Left lung (tissue), 10 donors: ENCODE measurements around the gene LINGO3. TPM values are rescaled to one million over a fixed set of nuclear protein-coding genes. Genes with fewer than 3 reads are reported as not detected.
A peak's percentile ranks its signal among the peaks of the same experiment; 100 is the strongest.

Experiments
- ATAC-seq: fragments of 200-7000 bp; cut with Tn5 transposase; one replicate; pipeline ENCODE4 v1.9.1; 2020; ENCODE audit warnings: moderate library complexity
- DNase-seq, 4 donors: peaks; one replicate each; pipeline ENCODE4 v3.0.0-alpha.2; 2013 to 2020
- H3K27ac ChIP-seq, 2 donors: fragments of 200-600 bp; sonication (generic) in 1 of 2; one replicate each; pipeline versions ENCODE4 v1.5.0 to v1.8.0; 2020 to 2021
- H3K27me3 ChIP-seq, 2 donors: fragments of 200-600 bp; sonication (generic) in 1 of 2; one replicate each; pipeline versions ENCODE4 v1.5.0 to v1.8.0; 2020 to 2021
- H3K36me3 ChIP-seq, 2 donors: fragments of 200-600 bp; sonication (generic) in 1 of 2; one replicate each; pipeline versions ENCODE4 v1.5.0 to v1.8.0; 2020 to 2021
- H3K4me1 ChIP-seq, 2 donors: fragments of 200-600 bp; one replicate each; pipeline ENCODE4 v1.8.0; 2021
- H3K4me3 ChIP-seq, 2 donors: fragments of 200-600 bp; sonication (generic) in 1 of 2; one replicate each; pipeline versions ENCODE4 v1.5.0 to v1.8.0; 2020 to 2021; ENCODE audit warnings: mild to moderate bottlenecking in 1 of 2
- H3K9me3 ChIP-seq, 2 donors: fragments of 200-600 bp; sonication (generic) in 1 of 2; one replicate each; pipeline versions ENCODE4 v1.5.0 to v1.8.0; 2020 to 2021
- CTCF ChIP-seq, 2 donors: fragments of 200-600 bp; sonication (generic) in 1 of 2; IDR thresholded peaks; one replicate each; pipeline versions ENCODE4 v1.5.0 to v1.8.0; 2021; ENCODE audit warnings: antibody characterized with exemption in 2 of 2
- intact Hi-C, 2 donors: fragments of 100-400 bp; cut with DNase I; formaldehyde crosslinking; loops; one replicate each; pipeline versions ENCODE4 v1.11.2 to v1.14.2; 2022
- polyA plus RNA-seq, 6 donors: library from polyadenylated mRNA; unstranded; fragments of 120-200 nt; gene quantifications; one replicate each; pipeline ENCODE4 v1.2.1, GENCODE V29; 2013; ENCODE audit not compliant: insufficient read length in 6 of 6
- total RNA-seq, 2 donors: library from RNA; stranded (reverse); fragmentation: NEBNext Ultra II Directional; extraction: Animal tissue kit (Norgen Biotek cat#: 25700); gene quantifications; one replicate each; pipeline ENCODE4 v1.2.1, GENCODE V29; 2021
- donor health status: DM: no; HTN: yes; CAD: no.
- donor health status: DM: no; HTN: no; CAD: no.

LINGO3 gene
- total and polyA plus RNA-seq, 8 donors = 0.10 to 0.17 (median 0.16) TPM; not detected in 5

DNA sequence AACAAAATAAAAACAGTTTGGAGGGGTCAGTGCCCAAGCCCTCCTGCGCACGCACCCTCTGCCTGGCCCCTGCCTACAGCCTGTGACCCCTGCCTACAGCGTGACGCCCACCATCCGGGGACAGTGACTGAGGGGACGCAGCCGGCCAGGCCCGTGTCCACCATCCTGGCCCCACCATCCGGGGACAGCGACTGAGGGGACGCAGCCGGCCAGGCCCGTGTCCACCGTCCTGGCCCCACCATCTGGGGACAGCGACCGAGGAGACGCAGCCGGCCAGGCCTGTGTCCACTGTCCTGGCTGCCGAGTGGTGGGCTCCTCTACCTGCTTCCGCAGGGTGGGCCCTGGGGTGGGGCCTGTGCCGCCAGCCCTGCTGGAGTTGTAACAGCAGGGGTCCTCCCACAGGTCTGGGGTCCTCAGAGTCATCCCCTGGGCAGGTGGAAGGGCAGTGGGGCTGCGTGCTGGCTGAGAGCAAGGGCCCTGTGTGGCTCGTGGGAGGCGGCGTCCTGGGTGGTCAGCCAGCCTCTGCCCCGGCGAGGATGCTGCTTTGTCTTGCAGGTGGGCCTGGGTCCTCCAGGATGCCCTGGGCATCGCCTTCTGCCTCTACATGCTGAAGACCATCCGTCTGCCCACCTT is 34.8 kb upstream of the LINGO3 start:
- Histone ChIP-seq H3K4me1 (no peaks in the 10 kb centered on the region), H3K27ac (no peak overlapping the region), H3K27me3 (no peaks in the 10 kb centered on the region), H3K36me3 (peaks cover 0 to 62% of the 10 kb centered on the region in 2 donors), H3K9me3 (no peaks in the 10 kb centered on the region), H3K4me3 (no peak overlapping the region)
- DNase-seq = peak in 1 of 4 donors; percentile 55
- intact Hi-C loops = no loop called here
- no peak for ATAC-seq
- TF ChIP-seq CTCF (IDR thresholded peaks at IDR 0.05) = no peak

DNA sequence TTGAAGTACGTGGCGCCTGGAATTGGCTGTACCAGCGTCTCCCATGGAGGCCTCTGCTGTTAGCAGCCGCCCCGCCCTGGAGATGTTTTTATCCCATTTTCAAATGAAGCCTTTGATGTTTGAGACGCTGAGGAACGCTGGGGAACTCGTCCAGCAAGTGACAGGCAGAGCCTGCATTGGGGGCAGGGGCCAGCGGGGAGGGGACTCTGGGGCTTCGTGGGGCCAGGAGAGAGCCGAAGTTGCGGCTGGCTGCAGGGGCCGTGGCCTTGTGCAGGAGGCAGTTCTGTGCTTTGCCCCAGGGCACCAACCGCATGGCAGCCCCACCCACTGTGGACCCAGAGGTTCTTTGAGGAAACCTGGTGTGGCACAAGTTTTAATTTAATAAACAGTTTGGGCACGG is 34.0 kb upstream of the LINGO3 start:
- H3K27me3 ChIP-seq = no peaks in the 10 kb centered on the region
- H3K4me1 ChIP-seq = no peaks in the 10 kb centered on the region
- H3K4me3 ChIP-seq = no peak overlapping the region
- ATAC-seq (no peak), DNase-seq (peak in 2 of 4 donors; percentile 66 to 72)
- H3K36me3 ChIP-seq = peaks cover 0 to 70% of the 10 kb centered on the region in 2 donors
- no peaks in the 10 kb centered on the region for H3K9me3 ChIP-seq
- no peak overlapping the region for H3K27ac ChIP-seq
- intact Hi-C loops = no loop called here
- TF ChIP-seq CTCF (IDR thresholded peaks at IDR 0.05) = no peak

DNA sequence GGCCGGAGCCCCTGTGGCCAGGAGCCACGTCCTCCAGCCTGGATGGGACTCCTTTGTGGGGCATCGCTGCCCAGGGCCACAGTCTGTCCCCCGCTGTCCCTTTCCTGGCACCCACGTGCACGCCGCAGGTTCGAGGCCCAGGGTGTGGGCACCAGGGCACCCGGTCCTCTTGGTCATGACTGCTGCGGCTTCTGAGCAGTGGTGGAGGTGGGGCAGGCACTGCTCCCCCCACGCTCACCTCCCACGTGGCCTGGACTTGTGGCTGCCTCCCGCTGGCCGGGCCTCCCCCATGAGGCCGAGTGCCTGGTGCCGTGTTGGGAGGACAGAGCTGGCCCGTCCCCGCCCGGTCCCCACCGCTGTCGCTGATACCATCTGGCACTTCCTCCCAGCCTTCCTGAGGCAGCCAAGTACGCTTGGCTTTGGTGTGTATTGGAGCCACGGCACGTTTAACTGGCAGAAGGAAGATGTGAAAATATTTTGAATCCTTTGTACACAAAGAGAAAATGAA is 33.3 kb upstream of the LINGO3 start:
- DNase-seq = peak in 1 of 4 donors; percentile 62
- no peak overlapping the region for H3K4me3 ChIP-seq

GRCh38 chr19:2340496-2341243 is 32.7 kb upstream of the LINGO3 start:
- Histone ChIP-seq H3K9me3 (no peaks in the 10 kb centered on the region), H3K4me1 (no peaks in the 10 kb centered on the region), H3K36me3 (peaks cover 0 to 61% of the 10 kb centered on the region in 2 donors), H3K27me3 (no peaks in the 10 kb centered on the region), H3K27ac (no peak overlapping the region), H3K4me3 (no peak overlapping the region)
- no peak for TF ChIP-seq CTCF (IDR thresholded peaks at IDR 0.05)
- DNase-seq = peak in 1 of 4 donors; percentile 59
- intact Hi-C loops = no loop called here
- no peak for ATAC-seq

More for the DNA sequence above, 33.3 kb upstream of the LINGO3 start:
- no peak for TF ChIP-seq CTCF (IDR thresholded peaks at IDR 0.05)
- H3K4me1 ChIP-seq = no peaks in the 10 kb centered on the region
- no peak for ATAC-seq
- no peaks in the 10 kb centered on the region for H3K27me3 ChIP-seq
- intact Hi-C loops = no loop called here
- H3K9me3 ChIP-seq = no peaks in the 10 kb centered on the region
- H3K27ac ChIP-seq = no peak overlapping the region
- H3K36me3 ChIP-seq = peaks cover 0 to 63% of the 10 kb centered on the region in 2 donors

- intact Hi-C loops = no loop called here
- TF ChIP-seq CTCF (IDR thresholded peaks at IDR 0.05) = no peak
Measured at GRCh38 chr19:2339644-2340310, 31.8 kb upstream of the LINGO3 start.

More at GRCh38 chr19:2339644-2340310, 31.8 kb upstream of the LINGO3 start:
- DNase-seq = peak in 1 of 4 donors; percentile 67
- Histone ChIP-seq H3K4me1 (no peaks in the 10 kb centered on the region), H3K36me3 (peaks cover 0 to 58% of the 10 kb centered on the region in 2 donors), H3K27me3 (no peaks in the 10 kb centered on the region), H3K4me3 (no peak overlapping the region), H3K9me3 (no peaks in the 10 kb centered on the region), H3K27ac (no peak overlapping the region)
- no peak for ATAC-seq
